Embryonic facial prominence (tissue), 1 donor: Measurements from ENCODE around the gene ITGAX.

ENCODE experiments used
- DNase-seq: peaks from one replicate; pipeline ENCODE4 v3.0.0-alpha.2; 2016; ENCODE audit errors: extremely low spot score

ITGAX gene

GRCh38 chr16:31348579-31348978 lies 6.4 kb upstream of the ITGAX start:
- DNase-seq = no peak

GRCh38 chr16:31350275-31351005 lies 4.5 kb upstream of the ITGAX start:
- DNase-seq = no peak

GRCh38 chr16:31351246-31351941 lies 3.6 kb upstream of the ITGAX start:
- no peak for DNase-seq

GRCh38 chr16:31351942-31352325 lies 3.0 kb upstream of the ITGAX start:
- no peak for DNase-seq

GRCh38 chr16:31352376-31353115 lies 2.4 kb upstream of the ITGAX start:
- DNase-seq = no peak

DNA sequence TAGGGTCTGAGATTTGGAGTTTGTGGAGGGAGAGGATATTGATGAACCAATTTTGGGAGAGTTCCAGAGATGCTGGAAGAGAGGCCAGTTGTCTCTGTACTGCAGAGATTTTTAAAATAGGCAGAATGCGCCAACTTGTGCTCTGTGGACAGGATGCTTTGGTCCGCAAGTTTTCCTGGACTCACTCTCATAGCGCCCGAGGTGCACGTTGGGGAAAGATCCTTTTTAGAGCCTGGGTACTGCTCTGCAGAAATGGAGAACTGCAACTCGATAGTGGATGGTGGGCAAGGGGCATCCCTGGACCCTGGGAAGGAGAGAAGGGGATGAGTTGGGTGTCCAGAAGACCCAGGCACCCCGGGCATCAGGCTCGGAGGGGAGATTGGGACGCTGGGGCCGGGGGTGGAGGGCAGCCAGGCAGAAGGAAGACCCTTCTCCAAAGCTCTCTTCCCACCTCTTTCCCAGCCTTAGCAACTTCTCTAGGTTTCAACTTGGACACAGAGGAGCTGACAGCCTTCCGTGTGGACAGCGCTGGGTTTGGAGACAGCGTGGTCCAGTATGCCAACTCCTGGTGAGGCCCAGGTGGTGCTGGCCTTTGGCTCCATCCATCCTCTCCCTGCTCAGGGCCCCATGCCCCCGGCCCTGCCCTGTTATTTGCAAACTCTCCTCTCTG lies 590 bp downstream of the ITGAX start:
- no peak for DNase-seq

GRCh38 chr16:31356566-31357323 lies 1.8 kb downstream of the ITGAX start:
- DNase-seq = no peak

DNA sequence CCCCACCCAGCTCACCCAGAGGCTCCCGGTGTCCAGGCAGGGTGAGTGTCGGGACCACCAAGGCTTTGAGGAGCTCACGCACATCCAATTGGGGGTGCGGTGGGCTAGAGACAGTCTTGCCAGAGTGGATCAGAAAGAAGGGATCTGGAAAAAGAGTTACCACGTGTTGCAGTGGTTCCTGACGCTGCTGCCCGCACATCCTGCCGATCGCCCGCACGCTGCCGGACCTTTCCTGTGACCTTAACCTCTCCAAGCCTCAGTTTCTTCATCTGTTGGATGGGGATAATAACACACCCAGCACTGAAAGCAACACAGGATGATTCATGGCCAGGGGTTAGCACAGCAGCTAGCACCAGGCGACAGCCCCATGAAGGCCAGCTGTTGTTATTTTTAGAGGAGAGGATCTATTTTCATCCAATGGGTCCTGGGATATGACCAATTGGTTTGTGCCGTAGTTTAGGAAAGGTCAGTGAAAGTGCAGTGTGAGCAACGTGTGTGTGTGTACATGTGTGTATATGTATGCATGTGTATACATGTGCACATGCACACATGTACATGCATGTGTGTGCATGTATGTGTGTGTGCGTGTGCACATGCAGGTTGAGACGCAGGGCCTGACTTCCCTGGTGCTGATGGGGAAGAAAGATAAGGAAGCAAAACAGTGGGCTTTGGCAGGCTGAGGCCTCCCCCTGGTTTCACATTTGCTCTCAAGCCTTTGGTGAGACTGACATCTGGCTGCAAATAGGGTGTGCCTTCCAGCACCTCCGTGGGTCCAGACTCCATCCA lies 2.5 kb downstream of the ITGAX start:
- no peak for DNase-seq

DNA sequence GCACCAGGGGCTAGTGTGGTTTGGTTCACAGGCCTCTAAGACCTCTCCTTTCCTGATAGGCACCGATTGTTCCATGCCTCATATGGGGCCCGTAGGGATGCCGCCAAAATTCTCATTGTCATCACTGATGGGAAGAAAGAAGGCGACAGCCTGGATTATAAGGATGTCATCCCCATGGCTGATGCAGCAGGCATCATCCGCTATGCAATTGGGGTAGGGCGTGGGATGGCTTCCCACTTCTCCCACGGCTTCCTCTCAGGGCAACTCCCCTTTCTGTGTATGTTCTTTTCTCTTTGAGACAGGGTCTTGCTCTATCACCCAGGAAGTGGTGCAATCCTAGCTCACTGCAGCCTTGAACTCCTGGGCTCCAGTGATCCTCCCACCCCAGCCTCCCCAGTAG lies 5.3 kb downstream of the ITGAX start:
- DNase-seq = no peak

DNA sequence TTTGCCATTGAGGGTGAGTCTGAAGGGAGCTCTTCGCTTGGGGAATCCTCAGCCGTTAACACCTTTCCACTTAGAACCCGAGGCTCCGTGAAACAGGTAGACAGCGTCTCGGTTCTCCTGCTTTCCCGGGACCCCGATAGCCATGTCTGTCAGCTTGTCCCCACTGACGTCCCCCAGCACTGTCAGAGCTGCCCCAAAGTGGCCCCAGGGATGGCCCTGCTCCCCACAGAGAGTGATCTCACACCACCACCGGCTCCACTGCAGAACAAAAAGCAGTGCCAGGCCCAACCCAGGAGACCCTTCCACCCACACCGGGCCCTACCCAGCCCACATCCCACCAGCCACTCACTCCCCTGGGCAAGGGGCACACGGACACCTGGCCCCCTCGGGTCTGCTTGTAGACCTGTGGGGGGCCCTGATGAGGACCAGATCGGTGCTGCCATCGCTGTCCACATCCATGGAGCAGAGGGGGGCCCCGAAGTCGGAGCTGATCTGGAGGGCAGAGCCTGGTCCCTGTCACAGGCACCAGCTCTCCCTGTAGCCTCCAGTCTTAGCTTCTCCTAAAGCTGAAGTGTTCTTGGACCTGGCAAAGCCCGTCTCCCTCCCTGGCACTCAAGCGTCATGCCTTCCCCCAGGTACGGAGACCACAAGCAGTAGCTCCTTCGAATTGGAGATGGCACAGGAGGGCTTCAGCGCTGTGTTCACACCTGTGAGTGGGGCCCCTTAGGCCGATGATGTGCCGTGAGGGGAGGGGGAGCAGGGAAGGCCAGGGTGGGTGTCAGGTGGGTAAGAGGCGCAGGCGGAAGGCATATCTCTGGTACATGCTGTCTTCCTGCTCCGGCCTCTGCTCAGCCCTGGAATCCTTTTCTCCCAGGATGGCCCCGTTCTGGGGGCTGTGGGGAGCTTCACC lies 6.5 kb downstream of the ITGAX start:
- no peak for DNase-seq

DNA sequence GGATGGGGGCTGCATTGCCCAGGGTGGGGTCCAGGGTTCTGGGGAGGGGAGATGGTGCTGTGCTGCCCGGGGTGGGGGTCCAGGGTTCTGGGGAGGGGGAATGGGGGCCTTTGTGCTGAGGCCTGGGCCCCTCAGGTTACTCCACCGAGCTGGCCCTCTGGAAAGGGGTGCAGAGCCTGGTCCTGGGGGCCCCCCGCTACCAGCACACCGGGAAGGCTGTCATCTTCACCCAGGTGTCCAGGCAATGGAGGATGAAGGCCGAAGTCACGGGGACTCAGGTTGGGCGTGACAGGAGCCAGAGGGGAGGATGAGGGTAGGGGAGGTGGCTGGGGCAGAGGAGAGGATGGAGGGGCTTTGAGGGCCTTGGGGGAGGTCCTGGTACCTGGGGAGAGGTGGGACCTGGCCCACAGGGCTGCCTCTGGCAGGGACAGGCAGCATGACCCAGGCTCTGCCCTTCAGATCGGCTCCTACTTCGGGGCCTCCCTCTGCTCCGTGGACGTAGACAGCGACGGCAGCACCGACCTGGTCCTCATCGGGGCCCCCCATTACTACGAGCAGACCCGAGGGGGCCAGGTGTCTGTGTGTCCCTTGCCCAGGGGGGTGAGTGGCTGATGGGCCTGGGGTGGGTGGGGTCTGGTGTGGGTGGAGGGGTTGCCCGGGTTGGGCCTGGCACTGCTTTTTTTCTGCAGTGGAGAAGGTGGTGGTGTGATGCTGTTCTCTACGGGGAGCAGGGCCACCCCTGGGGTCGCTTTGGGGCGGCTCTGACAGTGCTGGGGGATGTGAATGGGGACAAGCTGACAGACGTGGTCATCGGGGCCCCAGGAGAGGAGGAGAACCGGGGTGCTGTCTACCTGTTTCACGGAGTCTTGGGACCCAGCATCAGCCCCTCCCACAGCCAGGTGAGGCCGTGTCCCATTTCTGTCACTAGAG lies 7.8 kb downstream of the ITGAX start:
- DNase-seq = no peak

DNA sequence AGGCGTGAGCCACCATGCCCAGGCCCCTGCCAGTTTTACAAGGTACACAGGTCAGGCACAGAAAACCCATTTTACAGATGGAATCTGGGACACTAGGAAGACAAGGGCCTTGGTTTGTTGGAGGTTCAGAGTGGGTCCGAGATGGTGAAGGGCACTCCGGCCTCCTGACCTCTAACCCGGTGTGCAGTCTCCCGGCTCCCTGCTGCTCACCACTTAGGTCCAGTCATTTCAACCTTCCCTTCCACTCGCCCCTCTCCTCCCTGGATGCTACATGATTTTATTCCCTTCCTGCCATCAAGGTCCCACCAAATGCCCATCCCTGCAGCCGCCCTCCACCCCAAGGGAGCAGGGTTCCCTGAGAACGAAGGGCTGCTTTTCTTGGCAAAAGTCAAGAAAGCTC lies 8.7 kb downstream of the ITGAX start:
- no peak for DNase-seq

GRCh38 chr16:31364421-31364820 lies 9.4 kb downstream of the ITGAX start:
- DNase-seq = no peak

- no peak for DNase-seq
These were observed 10.3 kb downstream of the ITGAX start for GRCh38 chr16:31365131-31365865.

DNA sequence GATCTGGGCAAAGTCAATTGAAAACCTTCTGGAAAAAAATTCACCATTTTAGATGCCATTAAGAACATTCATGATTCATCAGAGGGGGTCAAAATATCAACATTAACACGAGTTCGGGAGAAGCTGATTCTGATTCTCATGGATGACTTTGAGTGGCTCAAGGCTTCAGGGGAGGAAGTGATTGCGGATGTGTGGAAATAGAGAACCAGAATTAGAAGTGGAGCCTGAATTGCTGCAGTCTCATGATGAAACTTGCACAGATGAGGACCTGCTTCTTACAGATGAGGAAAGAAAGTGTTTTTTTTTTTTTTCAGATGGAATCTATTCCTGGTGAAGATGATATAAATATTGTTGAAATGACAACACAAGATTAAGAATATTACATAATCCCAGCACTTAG lies 12.9 kb downstream of the ITGAX start:
- no peak for DNase-seq

DNA sequence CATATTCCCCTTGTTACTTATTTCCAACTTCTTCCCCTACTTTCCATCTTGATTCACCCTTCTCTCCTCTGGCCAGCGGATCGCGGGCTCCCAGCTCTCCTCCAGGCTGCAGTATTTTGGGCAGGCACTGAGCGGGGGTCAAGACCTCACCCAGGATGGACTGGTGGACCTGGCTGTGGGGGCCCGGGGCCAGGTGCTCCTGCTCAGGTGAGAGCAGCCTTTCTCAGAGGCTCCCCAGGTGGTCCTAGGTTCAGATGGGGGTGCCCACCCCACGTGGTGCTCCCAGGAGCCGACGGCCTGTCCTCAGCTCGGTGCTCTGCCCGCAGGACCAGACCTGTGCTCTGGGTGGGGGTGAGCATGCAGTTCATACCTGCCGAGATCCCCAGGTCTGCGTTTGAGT lies 16.0 kb downstream of the ITGAX start:
- no peak for DNase-seq

GRCh38 chr16:31371619-31372484 lies 16.9 kb downstream of the ITGAX start:
- DNase-seq = no peak
